AG10803 (cell line): ENCODE data around the gene TPO.

Source experiments
- DNase-seq: peaks from one replicate; pipeline ENCODE4 v3.0.0; 2010; ENCODE audit warnings: low read depth
- H3K4me3 ChIP-seq: 2 replicates; pipeline ENCODE4 v1.5.1; 2011; ENCODE audit warnings: mild to moderate bottlenecking, low read length, control low read depth
- TF ChIP-seq, protein P1 (sequence below): conservative IDR thresholded peaks from 2 replicates; pipeline ENCODE4 v1.5.1; 2011; ENCODE audit warnings: mild to moderate bottlenecking, low read length, control low read depth, inconsistent platforms

The TPO gene

DNA sequence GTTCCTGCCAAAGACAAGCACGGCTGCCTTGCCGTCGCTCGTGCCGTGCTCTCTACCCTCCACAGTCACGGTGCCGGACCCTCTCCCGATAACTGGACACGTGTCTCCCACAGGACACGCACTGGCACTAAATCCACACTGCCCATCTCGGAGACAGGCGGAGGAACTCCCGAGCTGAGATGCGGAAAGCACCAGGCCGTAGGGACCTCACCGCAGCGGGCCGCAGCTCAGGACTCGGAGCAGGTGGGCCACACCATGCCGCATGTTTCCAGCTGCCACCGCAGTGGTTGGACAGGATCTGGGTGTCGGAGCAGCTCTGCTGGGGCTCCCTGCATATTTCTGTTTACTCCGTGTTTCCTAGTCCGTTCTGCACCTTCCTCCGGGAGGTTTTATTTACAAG, 127.2 kb downstream of the TPO start:
- no peak for DNase-seq
- H3K4me3 ChIP-seq: no peak overlapping the region
- TF ChIP-seq, protein P1, sequence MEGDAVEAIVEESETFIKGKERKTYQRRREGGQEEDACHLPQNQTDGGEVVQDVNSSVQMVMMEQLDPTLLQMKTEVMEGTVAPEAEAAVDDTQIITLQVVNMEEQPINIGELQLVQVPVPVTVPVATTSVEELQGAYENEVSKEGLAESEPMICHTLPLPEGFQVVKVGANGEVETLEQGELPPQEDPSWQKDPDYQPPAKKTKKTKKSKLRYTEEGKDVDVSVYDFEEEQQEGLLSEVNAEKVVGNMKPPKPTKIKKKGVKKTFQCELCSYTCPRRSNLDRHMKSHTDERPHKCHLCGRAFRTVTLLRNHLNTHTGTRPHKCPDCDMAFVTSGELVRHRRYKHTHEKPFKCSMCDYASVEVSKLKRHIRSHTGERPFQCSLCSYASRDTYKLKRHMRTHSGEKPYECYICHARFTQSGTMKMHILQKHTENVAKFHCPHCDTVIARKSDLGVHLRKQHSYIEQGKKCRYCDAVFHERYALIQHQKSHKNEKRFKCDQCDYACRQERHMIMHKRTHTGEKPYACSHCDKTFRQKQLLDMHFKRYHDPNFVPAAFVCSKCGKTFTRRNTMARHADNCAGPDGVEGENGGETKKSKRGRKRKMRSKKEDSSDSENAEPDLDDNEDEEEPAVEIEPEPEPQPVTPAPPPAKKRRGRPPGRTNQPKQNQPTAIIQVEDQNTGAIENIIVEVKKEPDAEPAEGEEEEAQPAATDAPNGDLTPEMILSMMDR: no peak

- H3K4me3 ChIP-seq: no peak overlapping the region
- TF ChIP-seq, protein P1: no peak
- DNase-seq: no peak
Observed at GRCh38 chr2:1541040-1541439, 127.8 kb downstream of the TPO start.

DNA sequence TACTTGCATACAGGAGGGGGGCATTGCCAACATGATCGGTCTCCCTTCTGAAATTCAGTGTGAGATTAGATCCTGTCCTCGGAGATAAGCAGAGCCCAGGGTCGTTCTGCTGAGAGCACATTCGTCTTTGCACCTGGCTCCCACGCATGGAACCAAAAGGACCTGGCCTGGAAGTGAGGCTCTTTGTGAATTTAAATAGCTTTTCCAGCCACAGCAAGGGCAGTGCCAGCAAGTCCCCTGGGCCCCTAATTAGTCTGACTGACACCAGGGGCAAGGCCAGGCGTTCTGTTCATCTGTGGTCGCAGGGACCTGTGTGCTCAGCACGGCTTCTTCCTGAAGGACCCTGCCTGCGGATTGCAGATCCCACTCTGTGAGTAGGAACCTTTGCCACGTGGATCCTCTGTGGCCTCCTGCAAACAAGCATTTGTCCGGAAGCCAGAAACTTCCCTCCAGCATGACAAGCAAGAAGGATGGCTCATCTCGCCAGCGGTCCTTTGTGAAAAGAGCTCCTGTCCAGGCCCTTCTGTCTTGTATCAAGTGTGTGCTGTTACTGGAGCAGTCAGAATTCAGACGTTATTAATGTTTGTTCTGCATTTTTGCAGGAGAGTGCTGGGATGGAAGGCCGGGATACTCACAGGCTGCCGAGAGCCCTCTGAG, 128.7 kb downstream of the TPO start:
- no peak for DNase-seq
- H3K4me3 ChIP-seq: no peak overlapping the region
- TF ChIP-seq, protein P1: no peak

DNA sequence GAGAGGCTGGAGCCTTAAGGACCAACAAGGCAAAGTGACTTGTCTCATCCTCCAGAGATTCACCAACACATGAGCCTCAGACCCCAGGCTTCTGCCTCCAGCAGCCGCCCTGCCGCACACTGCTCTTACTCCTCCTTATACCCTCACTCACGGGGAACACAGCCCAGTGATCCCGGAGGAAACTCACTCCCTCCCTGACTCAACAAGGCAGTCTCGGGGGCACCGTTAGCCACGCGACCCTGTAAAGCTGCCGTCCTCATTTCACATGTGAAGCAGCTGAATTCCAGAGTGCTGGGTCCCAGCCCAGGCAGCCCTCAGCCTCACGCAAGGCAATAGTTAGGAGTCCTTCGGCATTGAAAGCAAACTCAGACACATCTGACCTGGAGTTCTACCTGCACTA, 129.7 kb downstream of the TPO start:
- no peak overlapping the region for H3K4me3 ChIP-seq
- TF ChIP-seq, protein P1: no peak
- no peak for DNase-seq

- H3K4me3 ChIP-seq: no peak overlapping the region
- no peak for DNase-seq
- TF ChIP-seq, protein P1: no peak
Observed at GRCh38 chr2:1543776-1544477, 130.7 kb downstream of the TPO start.

DNA sequence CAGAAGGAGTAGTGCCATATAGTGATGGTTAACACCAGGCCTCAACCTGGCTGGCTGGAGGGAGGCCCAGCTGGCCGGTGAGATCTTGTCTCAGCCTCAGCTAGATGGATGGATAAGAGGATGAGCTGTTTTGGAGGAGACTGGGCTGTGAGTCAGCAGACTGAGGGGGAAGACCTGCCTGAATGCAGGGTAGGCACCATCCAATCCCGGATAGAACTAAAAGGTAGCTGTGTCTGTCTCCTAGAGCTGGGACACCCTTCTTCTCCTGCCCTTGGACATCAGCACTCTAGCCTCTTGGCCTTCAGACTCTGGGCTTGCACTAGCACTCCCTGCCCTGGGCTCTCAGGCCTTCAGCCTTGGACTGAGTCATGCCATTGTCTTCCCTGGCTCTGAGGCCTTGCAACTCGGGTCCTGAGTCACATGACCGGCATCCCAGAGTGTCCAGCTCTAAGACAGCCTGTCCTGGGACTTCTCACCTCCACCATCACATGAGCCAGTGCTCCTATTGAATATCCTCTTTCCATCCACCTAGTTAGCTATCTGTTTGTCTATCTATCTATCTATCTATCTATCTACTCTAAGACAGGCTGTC, 131.3 kb downstream of the TPO start:
- TF ChIP-seq, protein P1: no peak
- H3K4me3 ChIP-seq: no peak overlapping the region
- peak; percentile 56 for DNase-seq

DNA sequence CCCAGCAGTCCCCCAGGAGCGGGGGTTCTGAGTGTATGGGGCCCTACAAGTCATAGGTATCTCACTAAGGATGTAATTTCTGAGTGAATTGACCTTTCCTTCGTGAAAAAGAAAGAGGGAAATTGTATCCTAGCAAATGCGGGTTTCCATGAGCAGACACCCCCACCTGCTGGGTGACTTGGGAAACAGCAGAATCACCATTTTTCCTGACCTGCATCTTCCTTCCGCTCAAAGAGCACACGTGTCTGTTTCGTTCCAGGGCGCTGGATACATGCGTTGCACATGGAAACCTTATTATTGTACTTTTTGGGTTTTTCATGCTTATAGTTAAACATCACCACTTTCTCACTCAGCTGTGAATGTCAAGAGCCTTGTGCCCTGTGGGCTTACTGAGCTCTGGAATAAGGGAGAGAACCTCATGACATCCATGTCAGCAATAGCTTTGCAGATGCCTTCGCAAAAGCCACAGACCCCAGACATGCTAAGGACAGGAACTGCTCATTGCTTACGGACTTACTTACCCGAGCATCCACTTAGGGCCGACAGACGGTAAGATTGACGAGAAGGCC, 132.8 kb downstream of the TPO start:
- TF ChIP-seq, protein P1: peak; percentile 95
- no peak overlapping the region for H3K4me3 ChIP-seq
- peak; percentile 59 for DNase-seq
